Measurements from ENCODE around the gene JPT1.

GRCh38 chr17:75130059-75130631 is 24.2 kb downstream of the JPT1 start:
- TF ChIP-seq, protein P1, sequence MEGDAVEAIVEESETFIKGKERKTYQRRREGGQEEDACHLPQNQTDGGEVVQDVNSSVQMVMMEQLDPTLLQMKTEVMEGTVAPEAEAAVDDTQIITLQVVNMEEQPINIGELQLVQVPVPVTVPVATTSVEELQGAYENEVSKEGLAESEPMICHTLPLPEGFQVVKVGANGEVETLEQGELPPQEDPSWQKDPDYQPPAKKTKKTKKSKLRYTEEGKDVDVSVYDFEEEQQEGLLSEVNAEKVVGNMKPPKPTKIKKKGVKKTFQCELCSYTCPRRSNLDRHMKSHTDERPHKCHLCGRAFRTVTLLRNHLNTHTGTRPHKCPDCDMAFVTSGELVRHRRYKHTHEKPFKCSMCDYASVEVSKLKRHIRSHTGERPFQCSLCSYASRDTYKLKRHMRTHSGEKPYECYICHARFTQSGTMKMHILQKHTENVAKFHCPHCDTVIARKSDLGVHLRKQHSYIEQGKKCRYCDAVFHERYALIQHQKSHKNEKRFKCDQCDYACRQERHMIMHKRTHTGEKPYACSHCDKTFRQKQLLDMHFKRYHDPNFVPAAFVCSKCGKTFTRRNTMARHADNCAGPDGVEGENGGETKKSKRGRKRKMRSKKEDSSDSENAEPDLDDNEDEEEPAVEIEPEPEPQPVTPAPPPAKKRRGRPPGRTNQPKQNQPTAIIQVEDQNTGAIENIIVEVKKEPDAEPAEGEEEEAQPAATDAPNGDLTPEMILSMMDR (IDR thresholded peaks at IDR 0.05): no peak
- no peak; the same call in 1 of the 2 replicates for TF ChIP-seq POLR2AphosphoS5 (IDR thresholded peaks at IDR 0.05; ENCODE audit: low read depth, low read length)

Measured in Panc1 (cell line).